Omental fat pad (tissue), 4 donors: ENCODE data around the gene PAOX. TPM values are rescaled to one million over a fixed set of nuclear protein-coding genes. Genes with fewer than 3 reads are reported as not detected.
A peak's percentile ranks its signal among the peaks of the same experiment; 100 is the strongest.
"Not testable (repeated sequence)": the region's sequence is repeated elsewhere in the genome, so short reads cannot be mapped to it uniquely, and the experiment has no call there.

Experiments used
- ATAC-seq: fragments of 150-250 bp; one replicate; pipeline ENCODE4 v1.9.1; 2016; ENCODE audit warnings: mild to moderate bottlenecking, moderate library complexity; ENCODE audit not compliant: low FRiP score
- DNase-seq: peaks from one replicate; pipeline ENCODE4 v3.0.0-alpha.2; 2019; ENCODE audit warnings: low spot score
- CTCF ChIP-seq, 3 donors: fragments of 450-650 bp; IDR thresholded peaks; one replicate each; pipeline ENCODE4 v1.5.1; 2016 to 2017; ENCODE audit warnings: antibody characterized with exemption in 3 of 3, mild to moderate bottlenecking in 3 of 3, moderate library complexity in 2 of 3
- total RNA-seq, 4 donors: library from RNA; depleted of rRNA; stranded (reverse); fragments of >200 nt; gene quantifications; one replicate each; pipeline ENCODE4 v1.1.0, GENCODE V29; 2016

Gene PAOX
- total RNA-seq, 4 donors from 2014 or later, result 3.8 to 7.7 (median 6.1) TPM

- ATAC-seq, result no peak
- no peak for DNase-seq
- no peak for TF ChIP-seq CTCF (IDR thresholded peaks at IDR 0.05)
These were observed 42.5 kb downstream of the PAOX start for GRCh38 chr10:133421336-133422222.

- no peak for ATAC-seq
These were observed 43.3 kb downstream of the PAOX start for GRCh38 chr10:133422223-133422806.

GRCh38 chr10:133422807-133423771, 44.0 kb downstream of the PAOX start:
- ATAC-seq (no peak), DNase-seq (no peak)
- TF ChIP-seq CTCF (IDR thresholded peaks at IDR 0.05), result no peak

More at GRCh38 chr10:133422223-133422806, 43.3 kb downstream of the PAOX start:
- no peak for DNase-seq
- no peak for TF ChIP-seq CTCF (IDR thresholded peaks at IDR 0.05)

- not testable (repeated sequence) for DNase-seq, ATAC-seq
These were observed 45.0 kb downstream of the PAOX start for GRCh38 chr10:133424102-133424501.

GRCh38 chr10:133424601-133425000, 45.5 kb downstream of the PAOX start, which contains the start of gene SPRN:
Gene SPRN (minus strand): TSS chr10:133424625. CDS start chr10:133423681, 944 bp downstream.
- DNase-seq, ATAC-seq: not testable (repeated sequence)

GRCh38 chr10:133429571-133429970, 50.5 kb downstream of the PAOX start:
- DNase-seq, ATAC-seq: not testable (repeated sequence)

- peak; percentile 21 for ATAC-seq
- DNase-seq, result not testable (repeated sequence)
These were observed 53.0 kb downstream of the PAOX start for GRCh38 chr10:133431888-133432613.

- not testable (repeated sequence) for DNase-seq
- ATAC-seq, result peak; percentile 45
These were observed 53.7 kb downstream of the PAOX start for GRCh38 chr10:133432789-133433188.

- TF ChIP-seq CTCF (IDR thresholded peaks at IDR 0.05), result no peak
- DNase-seq, result no peak
These were observed 59.7 kb downstream of the PAOX start for GRCh38 chr10:133438711-133439273.

More at GRCh38 chr10:133438711-133439273, 59.7 kb downstream of the PAOX start:
- ATAC-seq, result no peak
